ENCODE measurements around the gene ALK. TPM values are rescaled to one million over a fixed set of nuclear protein-coding genes. Genes with fewer than 3 reads are reported as not detected.
A peak's percentile ranks its signal among the peaks of the same experiment; 100 is the strongest.

The ALK gene
- polyA plus RNA-seq, 12 donors, result 0.03 to 1.6 (median 0.12) TPM; not detected in 1

- DNase-seq, result no peak
Measured at GRCh38 chr2:29530281-29530680, 391.1 kb downstream of the ALK start.

- peak; percentile 43 for DNase-seq
Measured at GRCh38 chr2:29528891-29529520, 392.4 kb downstream of the ALK start.

- DNase-seq, result no peak
Measured at GRCh38 chr2:29528371-29528770, 393.0 kb downstream of the ALK start.

GRCh38 chr2:29527947-29528346, 393.4 kb downstream of the ALK start:
- DNase-seq, result no peak

GRCh38 chr2:29526587-29527586, 394.5 kb downstream of the ALK start:
- DNase-seq, result no peak

GRCh38 chr2:29525921-29526320, 395.5 kb downstream of the ALK start:
- no peak for DNase-seq

GRCh38 chr2:29524652-29525051, 396.7 kb downstream of the ALK start:
- no peak for DNase-seq

- DNase-seq, result no peak
Measured at GRCh38 chr2:29522951-29523669, 398.3 kb downstream of the ALK start.

- no peak for DNase-seq
Measured at GRCh38 chr2:29520001-29520400, 401.4 kb downstream of the ALK start.

- DNase-seq, result no peak
Measured at GRCh38 chr2:29519338-29519925, 402.0 kb downstream of the ALK start.

GRCh38 chr2:29518646-29519337, 402.6 kb downstream of the ALK start:
- DNase-seq, result no peak

GRCh38 chr2:29518010-29518409, 403.4 kb downstream of the ALK start:
- DNase-seq, result no peak

- no peak for DNase-seq
Measured at GRCh38 chr2:29517413-29517812, 404.0 kb downstream of the ALK start.

- no peak for DNase-seq
Measured at GRCh38 chr2:29516767-29517166, 404.6 kb downstream of the ALK start.

- DNase-seq, result no peak
Measured at GRCh38 chr2:29509878-29510277, 411.5 kb downstream of the ALK start.

GRCh38 chr2:29509397-29509796, 412.0 kb downstream of the ALK start:
- DNase-seq, result no peak

- DNase-seq, result no peak
Measured at GRCh38 chr2:29504746-29505145, 416.6 kb downstream of the ALK start.

GRCh38 chr2:29502460-29502911, 418.9 kb downstream of the ALK start:
- no peak for DNase-seq

- no peak for DNase-seq
Measured at GRCh38 chr2:29497375-29497774, 424.0 kb downstream of the ALK start.

- DNase-seq, result no peak
Measured at GRCh38 chr2:29496198-29496597, 425.2 kb downstream of the ALK start.

- no peak for DNase-seq
Measured at GRCh38 chr2:29495536-29496060, 425.8 kb downstream of the ALK start.
